ENCODE data around the gene KIAA0825.
"Not testable (repeated sequence)": the region's sequence is repeated elsewhere in the genome, so short reads cannot be mapped to it uniquely, and the experiment has no call there.

Gene KIAA0825

GRCh38 chr5:94240134-94240533 lies 378.3 kb downstream of the KIAA0825 start:
- DNase-seq, result no peak

GRCh38 chr5:94239266-94239665 lies 379.1 kb downstream of the KIAA0825 start:
- no peak for DNase-seq

GRCh38 chr5:94234987-94235386 lies 383.4 kb downstream of the KIAA0825 start:
- no peak for DNase-seq

GRCh38 chr5:94228791-94229190 lies 389.6 kb downstream of the KIAA0825 start:
- no peak for DNase-seq

GRCh38 chr5:94223235-94223634 lies 395.2 kb downstream of the KIAA0825 start:
- no peak for DNase-seq

- DNase-seq, result no peak
Measured at GRCh38 chr5:94218374-94218773, 400.0 kb downstream of the KIAA0825 start.

GRCh38 chr5:94217745-94218144 lies 400.7 kb downstream of the KIAA0825 start:
- no peak for DNase-seq

- no peak for DNase-seq
Measured at GRCh38 chr5:94217216-94217615, 401.2 kb downstream of the KIAA0825 start.

GRCh38 chr5:94212476-94212875 lies 405.9 kb downstream of the KIAA0825 start:
- DNase-seq, result no peak

GRCh38 chr5:94209774-94210355 lies 408.5 kb downstream of the KIAA0825 start:
- no peak for DNase-seq

- DNase-seq, result no peak
Measured at GRCh38 chr5:94209272-94209671, 409.1 kb downstream of the KIAA0825 start.

- DNase-seq, result no peak
Measured at GRCh38 chr5:94199566-94199965, 418.8 kb downstream of the KIAA0825 start.

GRCh38 chr5:94197970-94198369 lies 420.4 kb downstream of the KIAA0825 start:
- DNase-seq, result no peak

- DNase-seq, result no peak
Measured at GRCh38 chr5:94196953-94197352, 421.5 kb downstream of the KIAA0825 start.

GRCh38 chr5:94192658-94193391 lies 425.6 kb downstream of the KIAA0825 start:
- DNase-seq, result no peak

- DNase-seq, result no peak
Measured at GRCh38 chr5:94191604-94192003, 426.8 kb downstream of the KIAA0825 start.

GRCh38 chr5:94188725-94189124 lies 429.7 kb downstream of the KIAA0825 start:
- DNase-seq, result no peak

GRCh38 chr5:94184870-94185269 lies 433.5 kb downstream of the KIAA0825 start:
- no peak for DNase-seq

- DNase-seq, result no peak
Measured at GRCh38 chr5:94181895-94182294, 436.5 kb downstream of the KIAA0825 start.

- DNase-seq, result no peak
Measured at GRCh38 chr5:94180761-94181160, 437.6 kb downstream of the KIAA0825 start.

GRCh38 chr5:94175912-94176311 lies 442.5 kb downstream of the KIAA0825 start:
- DNase-seq, result no peak

GRCh38 chr5:94174748-94175411 lies 443.5 kb downstream of the KIAA0825 start:
- no peak for DNase-seq

- no peak for DNase-seq
Measured at GRCh38 chr5:94173100-94173499, 445.3 kb downstream of the KIAA0825 start.

GRCh38 chr5:94171070-94171469 lies 447.3 kb downstream of the KIAA0825 start:
- not testable (repeated sequence) for DNase-seq
